Epithelial cell of proximal tubule (primary cell): ENCODE measurements around the gene DOCK6. TPM values are rescaled to one million over a fixed set of nuclear protein-coding genes. Genes with fewer than 3 reads are reported as not detected.

Experiments used
- DNase-seq: peaks from one replicate; pipeline ENCODE4 v3.0.0-alpha.2; 2011; ENCODE audit warnings: low read depth
- H3K4me3 ChIP-seq: 2 replicates; pipeline ENCODE4 v1.5.1; 2011; ENCODE audit warnings: low read depth, mild to moderate bottlenecking, low read length
- total RNA-seq: library from RNA; depleted of rRNA; stranded (reverse); fragments of >200 nt; gene quantifications from 2 replicates; pipeline ENCODE4 v1.2.3, GENCODE V29; 2015
- TF ChIP-seq, protein P1 (sequence below): conservative IDR thresholded peaks from 2 replicates; pipeline ENCODE4 v1.5.1; 2012; ENCODE audit warnings: low read depth, mild to moderate bottlenecking, low read length

The DOCK6 gene
- total RNA-seq, 1 donor from 2014 or later, result 17.2 TPM

DNA sequence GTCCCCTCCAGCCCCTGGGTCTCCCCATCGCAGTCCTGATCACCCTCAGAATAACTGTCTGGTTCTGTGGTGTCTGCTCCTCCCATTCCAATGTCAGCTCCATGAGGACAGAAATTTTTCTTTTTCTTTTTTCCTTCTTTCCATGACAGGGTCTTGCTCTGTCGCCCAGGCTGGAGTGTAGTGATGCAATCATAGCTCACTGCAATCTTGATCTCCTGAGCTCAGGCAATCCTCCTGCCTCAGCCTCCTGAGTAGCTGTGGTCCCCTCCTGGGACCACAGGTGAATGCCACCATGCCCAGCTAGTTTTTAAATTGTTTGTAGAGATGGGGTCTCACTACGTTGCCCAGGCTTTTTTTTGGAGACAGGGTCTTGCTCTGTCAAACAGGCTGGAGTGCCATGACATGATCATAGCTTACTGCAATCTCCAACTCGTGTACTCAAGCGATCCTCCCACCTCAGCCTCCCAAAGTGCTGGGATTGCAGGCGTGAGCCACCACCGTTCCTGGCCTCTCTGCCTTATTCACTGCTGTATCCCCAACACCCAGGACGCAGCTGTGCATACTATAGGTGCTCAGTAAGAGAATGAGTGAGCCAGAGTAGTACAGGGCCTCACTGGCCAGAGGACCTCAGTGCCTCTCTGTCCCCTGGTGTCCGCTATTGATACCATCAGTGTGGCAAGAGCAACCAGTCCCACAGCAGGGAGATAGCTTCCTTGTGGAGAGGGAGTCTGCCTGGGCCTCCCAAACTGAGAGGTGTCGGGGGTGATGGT is 5.2 kb upstream of the DOCK6 start:
- H3K4me3 ChIP-seq, result no peak overlapping the region
- TF ChIP-seq, protein P1, sequence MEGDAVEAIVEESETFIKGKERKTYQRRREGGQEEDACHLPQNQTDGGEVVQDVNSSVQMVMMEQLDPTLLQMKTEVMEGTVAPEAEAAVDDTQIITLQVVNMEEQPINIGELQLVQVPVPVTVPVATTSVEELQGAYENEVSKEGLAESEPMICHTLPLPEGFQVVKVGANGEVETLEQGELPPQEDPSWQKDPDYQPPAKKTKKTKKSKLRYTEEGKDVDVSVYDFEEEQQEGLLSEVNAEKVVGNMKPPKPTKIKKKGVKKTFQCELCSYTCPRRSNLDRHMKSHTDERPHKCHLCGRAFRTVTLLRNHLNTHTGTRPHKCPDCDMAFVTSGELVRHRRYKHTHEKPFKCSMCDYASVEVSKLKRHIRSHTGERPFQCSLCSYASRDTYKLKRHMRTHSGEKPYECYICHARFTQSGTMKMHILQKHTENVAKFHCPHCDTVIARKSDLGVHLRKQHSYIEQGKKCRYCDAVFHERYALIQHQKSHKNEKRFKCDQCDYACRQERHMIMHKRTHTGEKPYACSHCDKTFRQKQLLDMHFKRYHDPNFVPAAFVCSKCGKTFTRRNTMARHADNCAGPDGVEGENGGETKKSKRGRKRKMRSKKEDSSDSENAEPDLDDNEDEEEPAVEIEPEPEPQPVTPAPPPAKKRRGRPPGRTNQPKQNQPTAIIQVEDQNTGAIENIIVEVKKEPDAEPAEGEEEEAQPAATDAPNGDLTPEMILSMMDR, result no peak
- no peak for DNase-seq

DNA sequence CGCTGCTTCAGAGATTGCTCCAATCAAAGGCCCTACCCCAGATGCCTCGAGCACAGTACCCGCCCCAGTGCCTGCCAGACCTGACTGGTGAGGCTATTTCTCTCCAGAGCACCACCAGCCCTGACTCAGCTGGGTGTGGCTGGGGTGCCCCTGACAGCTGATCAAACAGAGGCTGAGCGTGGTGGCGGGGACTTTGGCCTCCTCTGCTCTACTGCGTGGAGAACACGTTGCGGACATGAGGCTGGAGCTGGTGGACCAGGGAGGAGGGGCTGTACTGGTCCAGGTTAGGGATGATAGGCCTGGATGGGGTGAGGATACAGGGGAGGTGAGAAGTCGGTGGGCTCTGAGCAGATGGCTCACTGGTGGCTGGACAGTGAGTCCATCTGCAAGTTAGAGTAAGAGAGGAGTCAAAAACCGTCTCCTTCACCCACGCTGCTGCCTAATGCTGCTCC is 3.5 kb upstream of the DOCK6 start:
- TF ChIP-seq, protein P1, result no peak
- H3K4me3 ChIP-seq, result no peak overlapping the region
- DNase-seq, result no peak

DNA sequence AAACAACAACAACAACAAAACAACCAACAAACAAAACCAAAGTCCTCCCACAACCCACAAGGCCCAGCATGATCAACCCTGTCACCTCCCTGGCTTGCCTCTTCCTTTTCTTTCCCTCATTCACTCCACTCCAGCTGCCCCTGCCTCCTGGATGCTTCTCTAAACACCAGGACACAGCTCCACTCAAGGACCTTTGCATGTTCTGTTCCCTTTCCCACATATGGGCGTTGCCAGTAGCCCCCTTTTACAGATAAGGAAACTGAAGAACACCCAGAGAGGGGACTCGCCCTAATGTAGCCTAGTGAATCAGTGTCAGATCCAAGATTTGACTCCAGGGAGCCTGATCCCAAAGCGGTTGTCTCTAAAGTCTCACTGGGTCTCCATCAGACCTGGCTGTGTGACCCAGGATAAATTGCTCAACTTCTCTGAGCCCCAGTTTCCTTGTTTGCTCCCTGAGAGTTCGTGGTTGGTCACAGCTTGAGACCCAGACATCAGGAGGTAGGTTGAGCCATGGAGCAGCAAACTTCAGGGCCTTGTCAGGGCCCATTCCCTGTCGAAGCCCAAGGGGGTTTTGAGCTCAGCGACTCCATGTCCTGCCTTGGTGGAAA is 3.0 kb upstream of the DOCK6 start:
- no peak for DNase-seq
- TF ChIP-seq, protein P1, result no peak
- no peak overlapping the region for H3K4me3 ChIP-seq

DNA sequence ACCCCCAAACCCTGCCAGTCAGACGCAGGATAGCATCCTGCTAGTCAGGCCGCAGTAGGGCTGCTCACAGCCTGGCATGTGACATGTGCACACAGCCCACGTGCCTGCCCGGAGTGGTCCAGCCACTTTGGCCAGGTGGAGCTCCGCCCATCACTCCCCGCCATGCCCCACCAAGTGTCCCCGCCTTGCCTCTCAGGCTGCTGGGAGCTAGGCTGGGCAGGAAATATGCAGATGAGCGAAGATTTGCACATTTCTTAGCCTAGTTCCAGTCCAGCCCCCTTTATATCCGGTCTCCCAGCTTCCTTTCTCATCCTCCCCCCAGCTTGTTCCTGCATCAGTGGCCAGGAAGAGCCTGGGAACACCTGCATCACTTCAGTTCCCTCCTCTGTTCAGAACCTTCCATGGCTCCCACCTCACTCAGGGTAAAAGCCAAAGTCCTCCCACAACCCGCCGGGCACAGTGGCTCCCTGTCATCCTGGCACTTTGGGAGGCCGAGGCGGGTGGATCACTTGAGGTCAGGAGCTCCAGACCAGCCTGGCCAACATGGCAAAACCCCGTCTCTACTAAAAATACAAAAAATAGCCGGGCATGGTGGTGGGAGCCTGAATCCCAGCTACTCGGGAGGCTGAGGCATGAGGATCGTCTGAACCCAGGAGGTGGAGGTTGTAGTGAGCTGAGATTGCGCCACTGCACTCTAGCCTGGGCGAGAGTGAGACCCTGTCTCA is 2.3 kb upstream of the DOCK6 start:
- no peak overlapping the region for H3K4me3 ChIP-seq
- TF ChIP-seq, protein P1, result no peak
- DNase-seq, result no peak

DNA sequence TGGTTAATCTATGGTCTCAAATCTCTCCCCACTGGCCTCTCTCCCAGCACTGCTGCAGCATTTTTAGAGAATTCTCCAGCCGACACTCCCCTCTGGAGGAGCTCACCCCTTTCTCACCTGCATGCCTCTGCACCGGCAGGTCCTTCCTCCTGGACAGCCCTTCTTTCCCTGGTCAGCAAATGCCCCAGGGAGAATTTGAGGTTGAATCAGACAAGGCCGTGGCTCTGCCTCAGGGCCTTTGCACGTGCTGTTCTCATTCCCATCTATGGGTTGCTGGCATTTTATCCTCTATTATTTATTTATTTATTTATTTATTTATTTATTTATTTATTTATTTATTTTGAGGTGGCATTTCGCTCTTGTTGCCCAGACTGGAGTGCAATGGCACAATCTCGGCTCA is 1.4 kb upstream of the DOCK6 start:
- no peak overlapping the region for H3K4me3 ChIP-seq
- TF ChIP-seq, protein P1, result no peak
- no peak for DNase-seq

DNA sequence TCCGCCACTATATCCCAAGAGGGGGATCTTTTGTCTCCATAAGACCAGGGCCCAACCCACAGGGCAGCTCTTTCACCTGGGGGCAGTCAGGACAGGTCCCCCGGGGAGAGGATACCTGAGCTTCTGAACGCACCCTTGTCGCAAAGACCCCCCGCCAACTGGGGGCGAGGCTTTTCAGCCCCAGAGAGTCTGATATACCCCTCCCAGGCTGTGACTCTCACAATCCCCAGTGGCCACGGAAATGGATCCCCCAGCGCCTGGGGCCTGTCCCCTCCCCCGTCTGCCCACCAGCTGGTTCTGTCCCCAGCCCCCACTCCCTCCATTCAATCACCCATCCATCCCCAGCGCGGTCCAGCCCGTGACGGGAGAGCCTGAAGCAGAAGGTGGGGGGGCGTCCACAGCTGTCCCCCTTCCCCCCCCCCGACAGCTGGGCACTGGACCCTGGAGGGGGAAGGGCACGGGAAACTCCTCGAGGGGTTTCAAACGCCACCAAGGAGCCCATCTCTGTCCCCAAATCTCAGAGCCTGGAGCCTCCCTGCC is 823 bp downstream of the DOCK6 start:
- H3K4me3 ChIP-seq, result peak overlapping the region; percentile 81
- TF ChIP-seq, protein P1, result no peak
- DNase-seq, result no peak
